Common myeloid progenitor, CD34-positive (primary cell): ENCODE measurements around the gene SURF2.
"Not testable (repeated sequence)": the region's sequence is repeated elsewhere in the genome, so short reads cannot be mapped to it uniquely, and the experiment has no call there.

Experiments used
- CTCF ChIA-PET: fragments of 350-600 bp; sonication (Branson Sonifier 250); formaldehyde crosslinking; loops from one replicate; lab custom pipeline; 2021; ENCODE audit warnings: antibody characterized with exemption; lab: Charles Lee
- POLR2A ChIA-PET: fragments of 350-600 bp; sonication (Branson Sonifier 250); formaldehyde crosslinking; loops from one replicate; lab custom pipeline; 2021; ENCODE audit warnings: antibody characterized with exemption; lab: Charles Lee
- DNase-seq, 3 donors: peaks; one replicate each; pipeline versions ENCODE4 v3.0.0 to v3.0.0-alpha.2; 2013
- H3K27ac ChIP-seq, 2 experiments: 1 replicate in 1 of 2; 2 replicates in 1 of 2; pipeline ENCODE4 v1.7.0; 2013; ENCODE audit warnings: inconsistent platforms in 2 of 2, low read length in 2 of 2, mild to moderate bottlenecking in 2 of 2, low read depth in 1 of 2, moderate library complexity in 1 of 2; ENCODE audit not compliant: severe bottlenecking in 2 of 2, insufficient read depth in 1 of 2, poor library complexity in 1 of 2
- H3K27me3 ChIP-seq, 5 experiments: replicated peaks in 2 of 5; 1 replicate in 3 of 5; 2 replicates in 2 of 5; pipeline versions ENCODE4 v1.6.1 to v1.7.0; 2013; ENCODE audit warnings: low read length in 4 of 5, mild to moderate bottlenecking in 2 of 5, moderate library complexity in 2 of 5, inconsistent platforms in 1 of 5; ENCODE audit not compliant: insufficient read depth in 5 of 5, control insufficient read depth in 4 of 5
- H3K36me3 ChIP-seq, 4 experiments: 1 replicate in 2 of 4; 2 replicates in 2 of 4; pipeline versions ENCODE4 v1.6.1 to v1.7.0; 2013; ENCODE audit warnings: low read length in 3 of 4, control low read depth in 1 of 4, mild to moderate bottlenecking in 1 of 4; ENCODE audit not compliant: control insufficient read depth in 4 of 4, insufficient read depth in 4 of 4
- H3K4me1 ChIP-seq, 4 experiments: 1 replicate in 3 of 4; 2 replicates in 1 of 4; pipeline versions ENCODE4 v1.6.1 to v1.7.1; 2013; ENCODE audit warnings: low read length in 3 of 4, mild to moderate bottlenecking in 3 of 4, control low read depth in 1 of 4, inconsistent platforms in 1 of 4, moderate library complexity in 1 of 4; ENCODE audit not compliant: control insufficient read depth in 4 of 4, insufficient read depth in 4 of 4; ENCODE audit errors: control extremely low read depth in 1 of 4
- H3K4me3 ChIP-seq, 7 experiments: 1 replicate in 4 of 7; 2 replicates in 3 of 7; pipeline versions ENCODE4 v1.5.1 to v1.7.0; 2013; ENCODE audit warnings: mild to moderate bottlenecking in 7 of 7, low read length in 6 of 7, moderate library complexity in 6 of 7, inconsistent platforms in 2 of 7, low read depth in 2 of 7, control low read depth in 1 of 7; ENCODE audit not compliant: insufficient read depth in 4 of 7, control insufficient read depth in 1 of 7; ENCODE audit errors: extremely low read depth in 1 of 7
- H3K9me3 ChIP-seq, 5 experiments: 1 replicate in 4 of 5; 2 replicates in 1 of 5; pipeline versions ENCODE4 v1.6.1 to v1.7.1; 2013; ENCODE audit warnings: low read length in 4 of 5, mild to moderate bottlenecking in 2 of 5, inconsistent platforms in 1 of 5, low read depth in 1 of 5, moderate library complexity in 1 of 5; ENCODE audit not compliant: control insufficient read depth in 4 of 5, insufficient read depth in 2 of 5; ENCODE audit errors: control extremely low read depth in 1 of 5
- WGBS: methylation state at CpG from one replicate; pipeline ENCODE4 v1.1.5; 2013; ENCODE audit not compliant: insufficient coverage; 5-methylcytosine and 5-hydroxymethylcytosine counted together

The SURF2 gene

DNA sequence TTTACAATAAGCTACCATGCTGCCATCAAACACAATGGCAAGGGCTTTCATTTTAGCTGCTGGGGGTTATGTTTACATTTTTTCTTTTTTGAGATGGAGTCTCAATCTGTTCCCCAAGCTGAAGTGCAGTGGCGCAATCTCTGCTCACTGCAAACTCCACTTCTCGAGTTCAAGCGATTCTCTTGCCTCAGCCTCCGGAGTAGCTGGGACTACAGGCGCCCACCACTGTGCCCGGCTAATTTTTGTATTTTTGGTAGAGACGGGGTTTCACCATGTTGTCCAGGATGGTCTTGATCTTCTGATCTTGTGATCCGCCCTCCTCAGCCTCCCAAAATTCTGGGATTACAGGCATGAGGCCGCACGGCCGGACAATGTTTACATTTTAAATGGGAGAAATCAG lies 21.5 kb upstream of the SURF2 start:
- H3K27me3 ChIP-seq, DNase-seq, POLR2A ChIA-PET, H3K9me3 ChIP-seq: not testable (repeated sequence)
- Histone ChIP-seq H3K36me3 (peaks cover 18 to 58% (median 42%) of the 10 kb centered on the region in 4 experiments), H3K27ac (peak overlapping the region; percentile 58 to 88), H3K4me3 (peak overlapping the region in 6 of 7 experiments; percentile 62 to 95 (median 81)), H3K4me1 (peaks cover 7 to 35% (median 31%) of the 10 kb centered on the region in 4 experiments)
- CTCF ChIA-PET: interaction anchor here (0.8 to 2.0 kb wide), 6 partner anchors 8 to 154 kb away, joined by 3 to 7 read pairs (median 3); no protein-coding TSS in a partner anchor
- 96% methylated on average over 5 of the region's 11 CpGs for WGBS

DNA sequence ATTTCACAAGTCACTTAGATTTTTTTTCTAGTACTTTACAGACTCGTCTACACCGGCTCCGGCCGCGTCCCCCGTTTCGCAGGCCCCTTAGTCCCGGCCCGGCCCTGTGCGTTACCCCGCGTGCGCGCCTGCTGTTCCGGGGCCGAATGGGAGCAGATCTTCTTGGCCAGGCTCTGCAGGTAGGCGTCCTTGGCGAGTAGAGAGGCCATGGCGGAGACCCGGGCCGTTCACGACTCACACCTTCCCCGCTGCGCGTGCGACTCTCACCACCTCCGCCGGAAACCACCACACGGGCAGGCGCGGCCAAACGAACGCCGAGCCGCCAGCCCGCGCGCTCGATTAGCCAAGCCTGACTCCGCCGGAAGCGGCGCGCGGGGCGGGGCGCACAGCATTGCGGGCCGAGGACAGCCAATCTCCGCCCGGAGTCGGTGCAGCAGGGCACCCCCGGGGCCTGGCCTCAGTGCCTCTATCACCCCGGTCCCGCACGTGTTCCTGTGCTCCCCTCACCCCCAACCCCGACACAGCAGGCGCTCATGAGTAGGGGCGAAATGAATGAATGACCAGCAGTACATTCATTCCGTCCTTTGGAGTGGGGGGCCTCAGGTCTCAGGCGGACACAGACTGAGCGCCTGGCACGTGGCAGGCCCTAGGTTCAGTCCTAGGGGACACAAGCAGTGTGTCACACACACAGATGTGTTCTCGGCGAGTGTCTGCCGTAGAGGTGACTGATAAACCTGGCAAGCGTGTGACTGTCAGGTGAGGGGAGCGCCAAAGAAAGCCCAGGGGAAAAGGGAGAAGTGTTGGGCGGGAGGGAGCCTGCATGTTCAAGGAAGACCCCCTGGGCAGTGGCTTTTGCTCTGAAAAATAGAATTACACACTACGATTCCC lies 20.2 kb upstream of the SURF2 start, which contains the start of gene SURF6:
TSS of gene SURF6 (minus strand) at position 265 of the 888 bp plus-strand sequence. CDS start at position 209, 56 bp downstream.
- Histone ChIP-seq H3K27me3 (no peaks in the 10 kb centered on the region), H3K4me1 (peaks cover 7 to 48% (median 44%) of the 10 kb centered on the region in 4 experiments), H3K9me3 (no peaks in the 10 kb centered on the region), H3K27ac (peak within 1 kb of the TSS; percentile 58 to 88), H3K4me3 (peak within 1 kb of the TSS; percentile 62 to 95 (median 83)), H3K36me3 (peaks cover 12 to 61% (median 32%) of the 10 kb centered on the region in 4 experiments)
- 8% methylated on average over 46 of the region's 70 CpGs for WGBS
- peak; percentile 91 to 96 (median 94) for DNase-seq
- ChIA-PET POLR2A (interaction anchor here (0.6 kb wide), 3 partner anchors 16 to 156 kb away, joined by 4 to 7 read pairs (median 4); partner anchors contain the start of genes STKLD1 and SURF4), CTCF (interaction anchor here (0.6 to 2.0 kb wide), 3 partner anchors 15 to 150 kb away, joined by 3 to 7 read pairs (median 3); no protein-coding TSS in a partner anchor)

GRCh38 chr9:133339641-133340040 lies 16.7 kb upstream of the SURF2 start:
- H3K36me3 ChIP-seq: peaks cover 2 to 57% (median 21%) of the 10 kb centered on the region in 4 experiments
- no peaks in the 10 kb centered on the region for H3K9me3 ChIP-seq
- ChIA-PET POLR2A (interaction anchor here (0.9 to 1.0 kb wide), 2 partner anchors 8 to 10 kb away, joined by 3 read pairs; partner anchors contain the start of genes MED22 and RPL7A), CTCF (interaction anchor here (0.8 to 3.0 kb wide), 7 partner anchors 11 to 154 kb away, joined by 4 to 18 read pairs (median 5); partner anchors contain the start of genes SURF1 and SURF2)
- H3K27me3 ChIP-seq: no peaks in the 10 kb centered on the region
- H3K4me3 ChIP-seq: no peak overlapping the region
- 96% methylated on average over 4 of the region's 5 CpGs for WGBS
- DNase-seq: no peak
- H3K4me1 ChIP-seq: peaks cover 6 to 64% (median 62%) of the 10 kb centered on the region in 4 experiments
- H3K27ac ChIP-seq: no peak overlapping the region

DNA sequence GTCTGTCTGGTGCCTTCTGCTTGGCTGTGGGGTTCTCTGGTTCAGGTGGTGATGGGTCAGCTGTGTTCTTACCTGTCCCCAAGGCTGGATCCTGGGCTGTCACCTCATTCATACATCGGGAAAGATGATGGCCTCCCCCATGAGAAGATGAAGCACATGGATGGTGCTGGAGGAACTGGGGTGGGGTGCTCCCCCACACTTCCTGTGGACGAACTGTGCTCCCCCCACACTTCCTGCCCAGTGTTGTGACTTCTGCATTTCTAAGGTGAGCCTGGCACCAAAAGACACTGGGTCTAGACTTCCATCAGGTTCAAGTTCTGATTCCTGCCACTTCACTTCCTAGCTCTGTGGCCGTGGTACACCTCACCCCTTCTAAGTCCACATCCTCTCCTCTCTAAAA lies 16.1 kb upstream of the SURF2 start:
- ChIA-PET CTCF (interaction anchor here (0.8 to 3.0 kb wide), 7 partner anchors 10 to 155 kb away, joined by 4 to 18 read pairs (median 5); no protein-coding TSS in a partner anchor), POLR2A (interaction anchor here (1.0 kb wide), 1 partner anchor 8 kb away, joined by 3 read pairs; the partner anchor contains the start of genes MED22 and RPL7A)
- peaks cover 3 to 61% (median 27%) of the 10 kb centered on the region in 4 experiments for H3K36me3 ChIP-seq
- peak overlapping the region in 2 of 7 experiments; percentile 14 to 26 for H3K4me3 ChIP-seq
- peak overlapping the region in 1 of 2 experiments; percentile 65 for H3K27ac ChIP-seq
- H3K9me3 ChIP-seq: no peaks in the 10 kb centered on the region
- 8% methylated on average over 2 of the region's 3 CpGs for WGBS
- peak in 2 of 3 donors; percentile 48 to 59 for DNase-seq
- no peaks in the 10 kb centered on the region for H3K27me3 ChIP-seq
- peaks cover 3 to 57% (median 56%) of the 10 kb centered on the region in 4 experiments for H3K4me1 ChIP-seq

DNA sequence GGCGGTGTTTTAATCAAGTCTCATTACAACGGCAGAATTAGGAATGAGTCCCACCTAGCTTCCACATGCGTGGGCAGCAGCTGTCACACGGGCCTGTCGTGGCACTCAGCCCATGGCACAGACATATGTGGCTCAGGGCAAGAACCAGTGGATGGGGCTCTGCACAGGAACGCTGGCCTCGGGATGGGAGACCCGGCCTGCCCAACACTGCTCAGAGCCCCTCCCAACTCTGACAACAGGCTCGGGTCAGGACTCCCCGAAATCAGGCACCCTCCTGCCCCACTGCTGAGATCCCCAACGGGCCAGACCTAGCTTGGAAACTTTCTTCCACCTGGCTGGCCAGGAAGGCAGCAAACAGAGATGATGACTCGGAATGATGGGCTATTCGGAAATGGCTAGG lies 15.4 kb upstream of the SURF2 start:
- Histone ChIP-seq H3K36me3 (peaks cover 6 to 68% (median 32%) of the 10 kb centered on the region in 4 experiments), H3K9me3 (no peaks in the 10 kb centered on the region), H3K4me1 (peaks cover 3 to 55% (median 54%) of the 10 kb centered on the region in 4 experiments), H3K4me3 (peak overlapping the region in 4 of 7 experiments; percentile 14 to 37 (median 27)), H3K27ac (peak overlapping the region in 1 of 2 experiments; percentile 65), H3K27me3 (no peaks in the 10 kb centered on the region)
- WGBS: 85% methylated on average over 13 of the region's 13 CpGs
- DNase-seq: no peak
- POLR2A ChIA-PET: no interaction called here
- CTCF ChIA-PET: interaction anchor here (0.8 to 3.0 kb wide), 8 partner anchors 10 to 152 kb away, joined by 3 to 18 read pairs (median 7); no protein-coding TSS in a partner anchor

- Histone ChIP-seq H3K36me3 (peaks cover 6 to 69% (median 33%) of the 10 kb centered on the region in 4 experiments), H3K4me3 (peak overlapping the region in 4 of 7 experiments; percentile 7 to 37 (median 26)), H3K27ac (peak overlapping the region in 1 of 2 experiments; percentile 65), H3K27me3 (no peaks in the 10 kb centered on the region), H3K9me3 (no peaks in the 10 kb centered on the region), H3K4me1 (peaks cover 3 to 57% (median 55%) of the 10 kb centered on the region in 4 experiments)
- DNase-seq: peak; percentile 24 to 84 (median 76)
- ChIA-PET CTCF (interaction anchor here (0.8 to 3.0 kb wide), 11 partner anchors 9 to 155 kb away, joined by 3 to 18 read pairs (median 8); no protein-coding TSS in a partner anchor), POLR2A (interaction anchor here (0.9 kb wide), 1 partner anchor 133 kb away, joined by 3 read pairs; no protein-coding TSS in a partner anchor)
- WGBS: 78% methylated on average over 12 of the region's 15 CpGs
These were observed 14.8 kb upstream of the SURF2 start for GRCh38 chr9:133341369-133342068.
